Panc1 (cell line): Measurements from ENCODE around the gene ITGA11. TPM values are rescaled to one million over a fixed set of nuclear protein-coding genes. Genes with fewer than 3 reads are reported as not detected.

Experiments
- ATAC-seq: fragments of 200-7000 bp; cut with Tn5 transposase; 2 replicates; pipeline ENCODE4 v1.9.1; 2020; ENCODE audit warnings: mild to moderate bottlenecking, moderate library complexity
- BruUV-seq: library from RNA; stranded (reverse); fragments of 400-500 nt; replicated peaks from 2 replicates; lab custom pipeline; 2021; lab: Mats Ljungman, UMichigan
- CTCF ChIA-PET: fragments of 300-600 bp; sonication (Branson Sonifier 250); formaldehyde crosslinking; loops from one replicate; lab custom pipeline; 2022; ENCODE audit warnings: antibody characterized with exemption; lab: Charles Lee
- POLR2A ChIA-PET: fragments of 300-600 bp; sonication (Branson Sonifier 250); formaldehyde crosslinking; loops from one replicate; lab custom pipeline; 2022; ENCODE audit warnings: antibody characterized with exemption; lab: Charles Lee
- DNase-seq: peaks from one replicate; pipeline ENCODE4 v3.0.0-alpha.2; 2010; ENCODE audit warnings: low read depth, low spot score
- H3K27ac ChIP-seq: 2 replicates; pipeline ENCODE4 v1.5.1; 2011; ENCODE audit warnings: mild to moderate bottlenecking, low read length, inconsistent platforms
- H3K27me3 ChIP-seq: fragments of 200-500 bp; sonication (Bioruptor generic); 2 replicates; pipeline ENCODE4 v1.6.0; 2014; ENCODE audit warnings: low read length, inconsistent platforms; ENCODE audit not compliant: control insufficient read depth, insufficient read depth
- H3K36me3 ChIP-seq: fragments of 200-500 bp; sonication (Bioruptor generic); 2 replicates; pipeline ENCODE4 v1.5.1; 2014; ENCODE audit warnings: inconsistent platforms, mild to moderate bottlenecking, low read length, moderate library complexity; ENCODE audit not compliant: control insufficient read depth, insufficient read depth
- H3K4me1 ChIP-seq: 2 replicates; pipeline ENCODE4 v1.5.1; 2011; ENCODE audit warnings: inconsistent platforms, mild to moderate bottlenecking, low read length, moderate library complexity; ENCODE audit not compliant: control insufficient read depth, insufficient read depth
- H3K4me3 ChIP-seq, 2 experiments: 2 replicates each; pipeline ENCODE4 v1.5.1; 2011 to 2012; ENCODE audit warnings: low read depth in 2 of 2, low read length in 2 of 2, mild to moderate bottlenecking in 2 of 2, inconsistent platforms in 1 of 2, moderate library complexity in 1 of 2
- H3K9me3 ChIP-seq: fragments of 200-500 bp; sonication (Bioruptor generic); 2 replicates; pipeline ENCODE4 v1.5.1; 2014; ENCODE audit warnings: low read depth, mild to moderate bottlenecking, inconsistent platforms, low read length, moderate library complexity; ENCODE audit not compliant: control insufficient read depth, insufficient read depth
- CTCF ChIP-seq: fragments of 450-650 bp; IDR thresholded peaks from 2 replicates; pipeline ENCODE4 v1.5.1; 2017; ENCODE audit warnings: mild to moderate bottlenecking
- POLR2AphosphoS5 ChIP-seq: IDR thresholded peaks from 2 replicates; pipeline ENCODE4 v1.6.1; 2012; ENCODE audit warnings: mild to moderate bottlenecking, low read depth, low read length, moderate library complexity
- REST ChIP-seq, 2 experiments: IDR thresholded peaks; 2 replicates each; pipeline ENCODE4 v1.6.1; 2011 to 2012; ENCODE audit warnings: low read depth in 2 of 2, control low read depth in 1 of 2, low read length in 1 of 2, mild to moderate bottlenecking in 1 of 2, moderate library complexity in 1 of 2; ENCODE audit not compliant: insufficient read depth in 1 of 2
- SIN3A ChIP-seq: IDR thresholded peaks from 2 replicates; pipeline ENCODE4 v1.6.1; 2012; ENCODE audit warnings: low read depth, mild to moderate bottlenecking, low read length, moderate library complexity, borderline replicate concordance; ENCODE audit not compliant: insufficient read depth
- TCF7L2 ChIP-seq: IDR thresholded peaks from 2 replicates; pipeline ENCODE4 v1.6.1; 2011; ENCODE audit warnings: mild to moderate bottlenecking, low read depth, low read length, inconsistent platforms
- in situ Hi-C: cut with HindIII; loops from 2 replicates; pipeline ENCODE4 v1.10.0; 2016; ENCODE audit warnings: low sequenced_read_pairs, low pct_unique_long_range_greater_than_20kb
- intact Hi-C: fragments of 100-400 bp; cut with micrococcal nuclease; formaldehyde crosslinking; loops from one replicate; pipeline ENCODE4 v1.10.0; 2022; ENCODE audit not compliant: unreplicated experiment
- total RNA-seq: library from RNA; stranded (reverse); gene quantifications from one replicate; pipeline ENCODE4 v1.2.1, GENCODE V29; 2021; ENCODE audit not compliant: unreplicated experiment

The ITGA11 gene
- total RNA-seq, 1 experiment from 2014 or later = 0.28 TPM

- intact Hi-C loops (no loop called here), in situ Hi-C loops (no loop called here)
- Histone ChIP-seq H3K4me1 (no peaks in the 10 kb centered on the region), H3K27me3 (0 out of 2 replicates have a peak, but pooled peaks cover 2% of the 10 kb centered on the region), H3K9me3 (no peaks in the 10 kb centered on the region), H3K4me3 (no peak overlapping the region), H3K36me3 (no peaks in the 10 kb centered on the region), H3K27ac (no peak overlapping the region)
- TF ChIP-seq CTCF = no peak
- CTCF ChIA-PET = no interaction called here
- ATAC-seq (no peak), DNase-seq (no peak)
- POLR2A ChIA-PET = no interaction called here
- BruUV-seq = no TSS peak
Measured at GRCh38 chr15:68386587-68387288, 45.2 kb downstream of the ITGA11 start.

- no peak overlapping the region for H3K27ac ChIP-seq
- 0 out of 2 replicates have a peak, but pooled peaks cover 2% of the 10 kb centered on the region for H3K27me3 ChIP-seq
- CTCF ChIA-PET = no interaction called here
- DNase-seq (no peak), ATAC-seq (no peak)
- H3K4me3 ChIP-seq = no peak overlapping the region
- H3K4me1 ChIP-seq = no peaks in the 10 kb centered on the region
- no peaks in the 10 kb centered on the region for H3K9me3 ChIP-seq
- TF ChIP-seq REST (IDR thresholded peaks at IDR 0.05; ENCODE audit: insufficient read depth in 1 of 2, low read depth in 2 of 2, low read length in 1 of 2) (no peak), POLR2AphosphoS5 (no peak), TCF7L2 (no peak)
- intact Hi-C loops = no loop called here
- POLR2A ChIA-PET = no interaction called here
- no TSS peak for BruUV-seq
- in situ Hi-C loops = no loop called here
- no peaks in the 10 kb centered on the region for H3K36me3 ChIP-seq
Measured at GRCh38 chr15:68385671-68386586, 46.0 kb downstream of the ITGA11 start.

- ChIA-PET POLR2A (no interaction called here), CTCF (no interaction called here)
- ATAC-seq (no peak), DNase-seq (no peak)
- Histone ChIP-seq H3K4me3 (no peak overlapping the region), H3K4me1 (no peaks in the 10 kb centered on the region), H3K9me3 (no peaks in the 10 kb centered on the region), H3K27ac (no peak overlapping the region), H3K36me3 (no peaks in the 10 kb centered on the region), H3K27me3 (0 out of 2 replicates have a peak, but pooled peaks cover 2% of the 10 kb centered on the region)
- intact Hi-C loops (no loop called here), in situ Hi-C loops (no loop called here)
- no TSS peak for BruUV-seq
- TF ChIP-seq SIN3A (no peak), REST (IDR thresholded peaks at IDR 0.05; ENCODE audit: insufficient read depth in 1 of 2, low read depth in 2 of 2, low read length in 1 of 2) (no peak)
Measured at GRCh38 chr15:68385240-68385561, 46.8 kb downstream of the ITGA11 start.
